NCI-H2029 (cell line): ENCODE measurements around the gene PTGDS.

ENCODE experiments used
- DNase-seq: peaks from one replicate; lab custom pipeline; 2025; lab: John Stamatoyannopoulos, UW

Gene PTGDS

DNA sequence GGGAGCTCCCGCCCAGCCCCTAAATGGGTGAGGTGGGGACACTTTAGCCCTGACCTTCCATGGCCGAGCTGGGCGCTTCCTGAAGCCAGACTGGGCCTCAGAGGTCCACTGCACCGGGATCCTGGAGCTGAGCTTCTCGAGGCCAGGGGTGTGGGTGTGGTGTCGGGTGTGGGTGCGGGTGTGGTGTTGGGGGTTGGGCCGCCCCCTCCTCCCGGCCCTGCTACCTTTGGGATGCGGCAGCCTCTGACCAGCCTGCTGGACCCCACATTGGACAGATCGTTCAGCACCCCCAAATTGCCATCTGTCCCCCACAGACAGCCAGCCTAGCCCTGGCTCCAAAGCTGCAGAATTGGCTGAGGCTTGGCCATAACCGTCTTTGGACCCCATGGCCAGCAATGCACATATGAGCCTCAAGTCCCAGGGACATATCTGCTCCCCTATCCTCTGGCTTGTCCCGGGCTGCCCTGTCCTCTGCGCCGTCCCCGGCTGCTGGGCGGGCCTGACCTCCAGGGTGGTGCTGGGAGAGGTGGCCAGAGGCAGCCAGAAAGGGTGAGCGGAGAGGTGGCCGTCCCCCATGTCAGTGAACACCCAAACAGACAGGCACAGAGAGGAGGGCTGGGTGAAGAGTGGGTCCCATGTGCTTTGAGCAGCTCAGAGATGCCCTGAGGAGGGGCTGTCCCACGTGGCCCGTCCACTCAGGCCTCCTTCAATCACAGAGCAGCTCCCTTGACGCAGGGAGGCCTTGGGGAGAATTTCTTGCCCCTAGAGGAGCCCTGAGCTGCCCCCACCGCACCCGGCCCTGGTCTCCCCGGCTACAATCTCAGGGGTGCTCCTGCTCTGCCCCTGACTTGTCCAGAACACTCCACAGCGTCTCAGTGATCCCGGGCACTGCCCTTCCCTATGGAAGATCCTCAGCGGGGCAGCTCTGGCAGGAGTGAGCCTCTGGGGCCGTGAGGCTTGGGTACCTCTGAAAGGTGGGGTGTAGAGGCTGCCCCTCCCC, 3.4 kb upstream of the PTGDS start:
- no peak for DNase-seq

- DNase-seq, result no peak
Measured at GRCh38 chr9:136974817-136975535, 2.3 kb upstream of the PTGDS start.

GRCh38 chr9:136975644-136976043, 1.7 kb upstream of the PTGDS start:
- DNase-seq, result no peak

DNA sequence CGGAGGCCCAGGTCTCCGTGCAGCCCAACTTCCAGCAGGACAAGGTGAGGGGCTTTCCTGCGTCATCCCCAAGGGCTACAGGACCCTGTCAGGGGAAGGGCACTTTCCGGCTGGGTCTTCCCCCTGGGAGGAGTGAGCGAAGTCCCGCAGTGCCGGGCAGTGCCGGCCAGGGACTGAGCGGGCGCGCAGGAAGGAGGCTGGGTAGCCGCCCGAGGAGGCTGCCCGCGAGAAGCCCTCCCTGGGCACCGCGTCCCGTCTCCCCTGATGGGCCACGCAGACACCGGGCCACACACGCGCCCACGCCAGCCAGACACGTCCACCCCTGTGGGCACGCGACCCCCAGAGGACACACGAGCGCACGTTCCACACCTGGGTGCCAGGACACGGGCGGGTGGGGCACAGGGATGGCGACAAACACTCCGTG, 357 bp downstream of the PTGDS start:
- no peak for DNase-seq

DNA sequence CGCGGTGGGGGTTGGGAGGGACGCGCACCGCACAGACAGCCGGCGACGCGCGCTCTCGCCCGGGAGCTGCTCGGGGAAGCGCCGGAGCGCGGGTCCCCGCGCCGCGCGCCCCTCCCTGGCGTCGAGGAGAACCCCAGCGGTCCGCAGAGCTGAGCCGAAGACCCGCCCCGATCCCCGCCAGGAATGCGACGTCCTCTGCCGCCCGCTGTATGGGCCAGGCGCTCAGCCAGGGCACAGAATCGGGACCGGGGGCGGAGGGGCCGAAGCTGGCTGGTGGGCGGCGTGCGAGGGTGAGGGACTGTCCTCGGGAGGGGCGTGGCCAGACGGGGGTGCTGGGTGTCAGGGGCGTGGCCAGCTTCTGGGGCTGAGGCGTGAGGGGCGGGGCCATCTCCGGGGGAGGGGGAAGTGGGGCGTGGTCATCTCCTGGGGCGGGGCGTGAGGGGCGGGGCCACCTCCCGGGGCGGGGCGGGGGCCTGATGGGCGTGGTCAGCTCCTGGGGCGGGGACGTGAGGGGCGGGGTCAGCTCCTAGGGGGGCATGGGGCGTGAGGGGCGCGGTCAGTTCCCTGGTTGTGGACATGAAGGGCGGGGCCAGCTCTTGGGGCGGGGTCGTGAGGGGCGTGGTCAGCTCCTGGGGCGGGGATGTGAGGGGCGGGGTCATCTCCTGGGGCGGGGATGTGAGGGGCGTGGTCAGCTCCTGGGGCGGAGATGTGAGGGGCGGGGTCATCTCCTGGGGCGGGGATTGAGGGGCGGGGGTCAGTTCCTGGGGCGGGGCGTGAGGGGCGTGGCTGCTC, 965 bp downstream of the PTGDS start:
- peak; percentile 58 for DNase-seq

DNA sequence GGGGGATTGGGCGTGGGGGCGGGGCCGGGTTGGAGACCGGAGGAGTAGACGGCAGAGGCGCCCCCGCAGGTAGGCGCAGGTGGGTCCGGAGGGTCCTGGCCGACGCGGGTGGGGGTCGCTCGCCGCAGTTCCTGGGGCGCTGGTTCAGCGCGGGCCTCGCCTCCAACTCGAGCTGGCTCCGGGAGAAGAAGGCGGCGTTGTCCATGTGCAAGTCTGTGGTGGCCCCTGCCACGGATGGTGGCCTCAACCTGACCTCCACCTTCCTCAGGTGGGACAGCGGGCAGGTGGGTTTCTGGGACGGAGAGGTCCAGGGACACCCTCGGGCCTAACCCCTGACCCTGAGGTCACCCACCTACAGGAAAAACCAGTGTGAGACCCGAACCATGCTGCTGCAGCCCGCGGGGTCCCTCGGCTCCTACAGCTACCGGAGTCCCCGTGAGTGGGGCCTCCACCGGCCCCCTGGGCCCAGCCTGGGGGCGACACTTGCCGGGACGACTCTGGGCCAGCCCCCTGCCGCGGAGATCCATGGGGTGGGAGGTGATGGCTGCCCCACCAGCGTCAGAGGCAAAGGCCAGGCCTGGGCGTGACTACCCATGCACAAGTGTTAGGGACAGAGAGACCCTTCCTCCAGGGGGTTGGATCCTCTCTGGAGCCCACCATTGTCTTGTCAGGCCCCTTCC, 1.7 kb downstream of the PTGDS start:
- DNase-seq, result no peak

DNA sequence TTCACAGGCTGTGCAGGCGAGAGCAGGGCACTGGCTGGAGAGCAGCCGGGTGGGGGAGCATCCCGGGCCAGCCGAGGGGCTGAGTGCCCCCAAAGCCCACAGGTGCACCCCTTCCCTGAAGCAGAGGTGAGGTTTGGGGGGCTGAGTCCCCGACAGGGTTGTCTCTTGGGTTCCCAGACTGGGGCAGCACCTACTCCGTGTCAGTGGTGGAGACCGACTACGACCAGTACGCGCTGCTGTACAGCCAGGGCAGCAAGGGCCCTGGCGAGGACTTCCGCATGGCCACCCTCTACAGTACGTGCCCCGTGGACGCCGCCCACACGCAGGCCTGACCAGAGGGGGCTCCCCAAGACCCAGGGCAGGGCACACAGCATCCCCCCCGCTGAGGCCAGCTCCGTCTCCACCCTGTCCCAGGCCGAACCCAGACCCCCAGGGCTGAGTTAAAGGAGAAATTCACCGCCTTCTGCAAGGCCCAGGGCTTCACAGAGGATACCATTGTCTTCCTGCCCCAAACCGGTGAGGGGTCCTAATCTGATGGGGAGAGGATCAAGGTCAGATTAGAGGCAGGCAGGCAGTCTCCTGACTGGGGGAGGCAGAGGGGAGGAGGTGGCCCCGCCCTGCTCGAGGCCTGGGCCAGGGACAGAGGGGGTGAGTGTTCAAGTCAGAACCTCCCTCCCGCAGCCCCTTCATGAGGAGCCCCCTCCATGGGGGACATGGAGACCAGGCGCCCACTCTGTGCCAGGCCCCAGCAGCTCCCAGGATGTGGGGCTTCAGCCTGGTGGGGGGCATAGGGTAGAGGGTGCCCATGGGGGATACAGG, 2.7 kb downstream of the PTGDS start:
- no peak for DNase-seq

GRCh38 chr9:136980669-136981478, 3.6 kb downstream of the PTGDS start:
- DNase-seq, result no peak

- no peak for DNase-seq
Measured at GRCh38 chr9:136981588-136982231, 4.4 kb downstream of the PTGDS start.

- DNase-seq, result no peak
Measured at GRCh38 chr9:136982232-136983051, 5.1 kb downstream of the PTGDS start, which contains the start of gene LCNL1. LCNL1 (plus strand) TSS chr9:136982993; CDS start chr9:136983587, 594 bp downstream.

- no peak for DNase-seq
Measured at GRCh38 chr9:136983167-136983566, 5.9 kb downstream of the PTGDS start.

- DNase-seq, result no peak
Measured at GRCh38 chr9:136983656-136984314, 6.5 kb downstream of the PTGDS start.

- DNase-seq, result no peak
Measured at GRCh38 chr9:136984464-136985026, 7.2 kb downstream of the PTGDS start.

DNA sequence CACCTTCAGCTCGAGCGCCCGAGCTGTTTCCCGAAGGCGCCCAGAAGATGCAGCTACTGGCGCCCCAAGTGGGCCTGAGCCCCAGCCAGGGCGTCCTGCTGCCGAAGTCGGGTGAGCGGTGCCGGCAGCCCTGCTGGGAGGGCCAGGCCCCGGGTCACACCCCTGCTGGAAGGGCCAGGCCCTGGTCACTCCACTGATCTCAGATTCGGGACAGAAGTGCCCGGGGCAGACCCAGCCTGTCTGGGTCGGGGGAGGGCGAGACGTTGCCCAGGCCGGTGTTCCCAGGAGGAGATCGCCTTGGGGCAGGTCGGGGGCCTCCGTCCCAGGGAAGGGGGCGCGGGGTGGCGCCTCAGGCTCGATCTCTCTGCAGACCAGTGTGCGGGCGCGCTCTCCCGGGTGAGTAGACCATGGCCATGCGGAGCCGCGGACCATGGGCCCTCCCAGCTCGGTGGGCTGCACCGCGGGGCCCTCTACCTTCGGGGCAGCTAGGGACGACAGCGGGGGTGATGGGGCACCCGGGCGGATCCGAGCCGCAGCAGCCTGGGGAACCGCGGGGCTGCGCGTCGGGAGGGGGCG, 7.8 kb downstream of the PTGDS start:
- DNase-seq, result no peak

DNA sequence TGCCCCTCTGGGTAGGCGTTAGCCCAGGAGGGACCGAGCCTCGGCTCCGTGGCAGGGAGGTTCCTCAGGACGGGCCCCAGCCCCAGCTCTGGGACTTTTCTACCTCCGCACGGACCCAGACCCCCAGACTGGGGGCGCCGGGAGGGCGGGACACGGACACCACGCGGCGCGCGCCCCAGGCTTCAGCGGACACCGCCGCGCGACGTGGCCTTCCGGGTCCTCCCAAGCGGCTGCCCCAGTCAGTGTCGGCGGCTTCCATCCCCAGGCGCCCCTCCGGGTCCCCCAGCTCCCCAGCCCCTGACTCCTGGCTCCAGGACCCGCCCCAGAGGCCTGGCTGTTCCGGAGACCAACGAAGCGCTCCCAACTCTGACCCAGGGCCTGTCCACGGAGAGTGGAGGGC, 8.5 kb downstream of the PTGDS start:
- no peak for DNase-seq

DNA sequence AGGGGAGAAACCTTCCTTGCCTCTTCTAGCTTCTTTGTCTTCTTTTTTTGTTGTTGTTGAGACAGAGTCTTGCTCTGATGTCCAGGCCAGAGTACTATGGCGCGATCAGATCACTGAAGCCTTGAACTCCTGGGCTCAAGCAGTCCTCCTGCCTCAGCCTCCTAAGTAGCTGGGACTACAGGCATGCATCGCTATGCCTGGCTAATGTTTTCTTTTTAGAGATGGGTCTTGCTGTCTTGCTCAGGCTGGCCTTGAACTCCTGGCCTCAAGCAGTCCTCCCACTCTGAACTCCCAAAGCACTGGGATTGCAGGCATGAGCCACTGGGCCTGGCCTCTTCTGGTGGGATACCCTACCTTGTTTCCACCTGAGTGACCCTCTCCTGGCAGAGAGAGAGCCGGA, 11.6 kb downstream of the PTGDS start:
- no peak for DNase-seq

DNA sequence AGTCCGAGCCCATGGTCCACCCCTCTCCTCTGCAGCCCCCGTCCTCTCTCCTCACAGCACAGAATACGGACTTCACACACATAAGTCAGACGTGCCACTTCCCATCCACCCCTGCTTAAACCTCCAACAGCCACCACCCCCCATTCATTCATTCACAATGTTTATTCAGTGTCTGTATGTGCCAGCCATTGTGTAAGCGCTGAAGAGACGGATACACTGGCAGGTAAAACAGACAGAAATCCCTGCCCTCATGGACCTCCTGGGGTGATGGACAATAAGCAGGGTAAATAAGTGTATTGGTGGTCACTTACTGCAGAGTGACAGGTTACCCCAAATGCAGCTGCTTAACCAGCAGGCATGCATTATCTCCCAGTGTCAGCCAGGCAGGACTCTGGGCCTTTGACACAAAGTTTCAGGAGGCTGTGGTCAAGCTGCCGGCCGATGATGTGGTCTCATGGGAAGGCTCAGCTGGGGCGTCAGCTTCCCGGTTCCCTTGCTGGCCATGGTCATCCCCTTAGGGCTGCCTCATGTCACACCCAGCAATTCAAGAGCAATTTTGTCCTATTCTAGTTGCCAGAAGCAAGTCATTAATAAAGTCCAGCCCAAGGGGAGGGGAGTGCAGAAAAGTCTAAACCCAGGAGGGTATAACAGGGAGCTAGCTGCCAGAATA, 13.1 kb downstream of the PTGDS start:
- DNase-seq, result peak; percentile 36
